HAP-1 (cell line): ENCODE results near the gene APOE.
A peak's percentile ranks its signal among the peaks of the same experiment; 100 is the strongest.

Experiments
- DNase-seq, 2 experiments: peaks; one replicate each; pipeline ENCODE4 v3.0.0-alpha.2; 2016 to 2020; ENCODE audit warnings: low spot score in 2 of 2
- H3K27me3 ChIP-seq: fragments of 250-450 bp; sonication (Bioruptor Pico); 2 replicates; pipeline ENCODE4 v1.5.1; 2020; ENCODE audit warnings: low read depth, mild to moderate bottlenecking, moderate library complexity
- H3K36me3 ChIP-seq: fragments of 250-450 bp; sonication (Bioruptor Pico); replicated peaks from 2 replicates; pipeline ENCODE4 v1.5.1; 2020; ENCODE audit warnings: mild to moderate bottlenecking
- H3K4me1 ChIP-seq: fragments of 250-450 bp; sonication (Bioruptor Pico); 2 replicates; pipeline ENCODE4 v1.5.1; 2020; ENCODE audit warnings: mild to moderate bottlenecking
- H3K4me3 ChIP-seq: fragments of 250-450 bp; sonication (Bioruptor Pico); 2 replicates; pipeline ENCODE4 v1.5.1; 2020; ENCODE audit warnings: mild to moderate bottlenecking, moderate library complexity
- H3K9me3 ChIP-seq: fragments of 250-450 bp; sonication (Bioruptor Pico); 2 replicates; pipeline ENCODE4 v1.5.1; 2020; ENCODE audit warnings: mild to moderate bottlenecking, moderate library complexity
- in situ Hi-C: fragments of 300-500 bp; cut with MboI; formaldehyde crosslinking; loops from 3 replicates; pipeline ENCODE4 v1.14.3; 2020; ENCODE audit warnings: low sequenced_read_pairs, inconsistent platforms, mixed read lengths

APOE gene

GRCh38 chr19:44891016-44891882 lies 14.3 kb upstream of the APOE start, which contains the start of gene TOMM40:
TOMM40 (plus strand) TSS chr19:44891254; CDS start chr19:44891416, 162 bp downstream.
- DNase-seq = peak; percentile 54 to 100
- H3K4me1 ChIP-seq = peaks cover 11% of the 10 kb centered on the region
- H3K27me3 ChIP-seq = no peaks in the 10 kb centered on the region
- in situ Hi-C loops = no loop called here
- no peaks in the 10 kb centered on the region for H3K9me3 ChIP-seq
- peaks cover 53% of the 10 kb centered on the region for H3K36me3 ChIP-seq
- peak within 1 kb of the TSS; percentile 81 for H3K4me3 ChIP-seq

GRCh38 chr19:44892932-44893331 lies 12.7 kb upstream of the APOE start:
- peak overlapping the region; percentile 81; the same call in 1 of the 2 replicates for H3K4me3 ChIP-seq
- in situ Hi-C loops = no loop called here
- H3K36me3 ChIP-seq = peaks cover 61% of the 10 kb centered on the region
- H3K4me1 ChIP-seq = peaks cover 11% of the 10 kb centered on the region
- no peaks in the 10 kb centered on the region for H3K27me3 ChIP-seq
- no peaks in the 10 kb centered on the region for H3K9me3 ChIP-seq
- no peak for DNase-seq

- no peak for DNase-seq
- Histone ChIP-seq H3K36me3 (peaks cover 64% of the 10 kb centered on the region), H3K4me3 (no peak overlapping the region), H3K27me3 (no peaks in the 10 kb centered on the region), H3K4me1 (peaks cover 11% of the 10 kb centered on the region), H3K9me3 (no peaks in the 10 kb centered on the region)
- in situ Hi-C loops = no loop called here
These were observed 12.1 kb upstream of the APOE start for GRCh38 chr19:44893332-44894051.

DNA sequence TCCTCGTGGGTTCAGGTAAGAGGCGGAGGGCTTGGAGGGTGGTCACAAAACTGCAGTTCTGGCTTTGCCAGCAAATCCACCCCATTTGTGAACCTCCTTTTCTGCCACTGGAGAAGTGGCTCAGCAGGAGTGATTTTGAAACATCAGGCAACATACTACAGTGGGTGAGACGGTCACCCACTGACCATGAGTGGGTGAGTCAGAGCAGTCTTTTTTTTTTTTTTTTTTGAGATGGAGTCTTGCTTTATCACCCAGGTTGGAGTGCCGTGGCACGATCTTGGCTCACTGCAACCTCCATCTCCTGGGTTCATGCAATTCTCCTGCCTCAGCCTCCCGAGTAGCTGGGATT lies 11.6 kb upstream of the APOE start:
- in situ Hi-C loops = no loop called here
- H3K9me3 ChIP-seq = no peaks in the 10 kb centered on the region
- no peaks in the 10 kb centered on the region for H3K27me3 ChIP-seq
- H3K4me1 ChIP-seq = peaks cover 11% of the 10 kb centered on the region
- H3K36me3 ChIP-seq = peaks cover 64% of the 10 kb centered on the region
- no peak overlapping the region for H3K4me3 ChIP-seq
- no peak for DNase-seq

GRCh38 chr19:44894946-44895345 lies 10.7 kb upstream of the APOE start:
- Histone ChIP-seq H3K36me3 (peaks cover 66% of the 10 kb centered on the region), H3K4me1 (peaks cover 6% of the 10 kb centered on the region), H3K27me3 (no peaks in the 10 kb centered on the region), H3K4me3 (no peak overlapping the region), H3K9me3 (no peaks in the 10 kb centered on the region)
- DNase-seq = no peak
- in situ Hi-C loops = no loop called here

DNA sequence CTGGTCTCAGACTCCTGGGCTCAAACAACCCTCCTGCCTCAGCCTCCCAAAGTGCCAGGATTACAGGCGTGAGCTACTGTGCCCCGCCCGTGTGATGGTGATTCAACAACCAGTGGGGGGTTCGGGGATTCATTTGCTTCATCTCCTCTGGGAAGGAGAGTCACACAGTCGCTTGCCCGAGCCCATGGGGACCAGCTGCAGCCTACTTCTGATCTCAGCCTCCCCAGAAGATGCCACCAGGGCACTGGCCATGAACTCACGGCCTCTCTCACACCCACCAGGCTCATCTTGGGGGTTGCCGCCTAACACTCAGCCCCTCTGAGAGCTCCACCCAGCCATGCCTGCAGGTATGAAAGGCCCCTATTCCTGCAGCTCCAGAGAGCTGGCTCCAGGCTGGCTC lies 7.8 kb upstream of the APOE start:
- no peak overlapping the region for H3K4me3 ChIP-seq
- H3K4me1 ChIP-seq = no peaks in the 10 kb centered on the region
- in situ Hi-C loops = no loop called here
- H3K9me3 ChIP-seq = no peaks in the 10 kb centered on the region
- no peaks in the 10 kb centered on the region for H3K27me3 ChIP-seq
- no peak for DNase-seq
- peaks cover 82% of the 10 kb centered on the region for H3K36me3 ChIP-seq

DNA sequence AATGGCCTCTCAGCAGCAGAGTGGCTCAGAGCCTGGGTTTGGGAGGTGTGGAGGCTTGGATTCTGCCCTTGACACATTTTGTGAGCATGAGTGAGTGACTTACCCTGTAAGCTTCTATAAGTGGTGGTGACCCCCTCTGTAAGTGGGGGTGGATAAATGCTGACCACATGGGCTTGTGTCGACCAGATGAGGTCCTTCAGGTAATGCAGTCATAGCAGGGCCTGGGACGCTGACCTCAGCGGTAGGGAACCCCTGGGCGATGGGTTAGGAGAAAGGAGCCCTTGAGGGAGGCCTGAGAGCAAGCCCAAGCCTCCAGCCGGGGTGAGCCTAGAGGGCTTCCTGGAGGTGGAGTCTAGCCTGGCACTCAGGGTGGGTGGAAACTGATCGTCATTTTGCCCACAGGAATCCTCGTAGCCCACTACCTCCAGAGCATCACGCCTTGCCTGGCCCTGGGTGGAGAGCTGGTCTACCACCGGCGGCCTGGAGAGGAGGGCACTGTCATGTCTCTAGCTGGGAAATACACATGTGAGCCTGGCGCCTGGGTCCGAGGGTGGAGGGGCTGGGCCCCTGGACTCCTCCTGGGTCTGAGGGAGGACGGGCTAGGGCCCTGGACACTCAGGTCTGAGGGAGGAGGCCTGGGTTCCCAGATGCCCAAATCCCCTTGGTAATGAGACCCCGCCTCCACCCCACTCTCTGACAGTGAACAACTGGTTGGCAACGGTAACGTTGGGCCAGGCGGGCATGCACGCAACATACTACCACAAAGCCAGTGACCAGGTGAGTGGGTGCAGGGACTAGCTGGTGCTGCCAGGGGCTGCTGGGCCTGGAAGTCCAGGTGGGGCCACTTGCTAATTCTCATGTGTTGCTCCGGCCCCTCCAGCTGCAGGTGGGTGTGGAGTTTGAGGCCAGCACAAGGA lies 5.0 kb upstream of the APOE start:
- Histone ChIP-seq H3K4me3 (no peak overlapping the region), H3K36me3 (peaks cover 67% of the 10 kb centered on the region), H3K9me3 (no peaks in the 10 kb centered on the region), H3K27me3 (no peaks in the 10 kb centered on the region), H3K4me1 (peaks cover 8% of the 10 kb centered on the region)
- DNase-seq = no peak
- in situ Hi-C loops = no loop called here

DNA sequence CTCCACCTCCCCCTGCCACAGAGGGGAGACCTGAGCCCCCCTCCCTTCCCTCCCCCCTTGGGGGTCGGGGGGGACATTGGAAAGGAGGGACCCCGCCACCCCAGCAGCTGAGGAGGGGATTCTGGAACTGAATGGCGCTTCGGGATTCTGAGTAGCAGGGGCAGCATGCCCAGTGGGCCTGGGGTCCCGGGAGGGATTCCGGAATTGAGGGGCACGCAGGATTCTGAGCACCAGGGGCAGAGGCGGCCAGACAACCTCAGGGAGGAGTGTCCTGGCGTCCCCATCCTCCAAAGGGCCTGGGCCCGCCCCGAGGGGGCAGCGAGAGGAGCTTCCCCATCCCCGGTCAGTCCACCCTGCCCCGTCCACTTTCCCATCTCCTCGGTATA lies 2.4 kb upstream of the APOE start:
- Histone ChIP-seq H3K9me3 (no peaks in the 10 kb centered on the region), H3K4me1 (peaks cover 13% of the 10 kb centered on the region), H3K27me3 (no peaks in the 10 kb centered on the region), H3K36me3 (peaks cover 44% of the 10 kb centered on the region), H3K4me3 (no peak overlapping the region)
- no peak for DNase-seq
- in situ Hi-C loops = no loop called here

- H3K36me3 ChIP-seq = peaks cover 44% of the 10 kb centered on the region
- DNase-seq = peak; percentile 20 to 85
- H3K27me3 ChIP-seq = no peaks in the 10 kb centered on the region
- H3K4me3 ChIP-seq = no peak overlapping the region
- no peaks in the 10 kb centered on the region for H3K9me3 ChIP-seq
- in situ Hi-C loops = no loop called here
- H3K4me1 ChIP-seq = peaks cover 13% of the 10 kb centered on the region
These were observed 1.8 kb upstream of the APOE start for GRCh38 chr19:44903602-44904425.

- DNase-seq = peak in 1 of 2 experiments; percentile 53
- Histone ChIP-seq H3K4me1 (peaks cover 13% of the 10 kb centered on the region), H3K4me3 (no peak overlapping the region), H3K36me3 (peaks cover 44% of the 10 kb centered on the region), H3K27me3 (no peaks in the 10 kb centered on the region), H3K9me3 (no peaks in the 10 kb centered on the region)
- in situ Hi-C loops = no loop called here
These were observed 1.1 kb upstream of the APOE start for GRCh38 chr19:44904426-44904994.

DNA sequence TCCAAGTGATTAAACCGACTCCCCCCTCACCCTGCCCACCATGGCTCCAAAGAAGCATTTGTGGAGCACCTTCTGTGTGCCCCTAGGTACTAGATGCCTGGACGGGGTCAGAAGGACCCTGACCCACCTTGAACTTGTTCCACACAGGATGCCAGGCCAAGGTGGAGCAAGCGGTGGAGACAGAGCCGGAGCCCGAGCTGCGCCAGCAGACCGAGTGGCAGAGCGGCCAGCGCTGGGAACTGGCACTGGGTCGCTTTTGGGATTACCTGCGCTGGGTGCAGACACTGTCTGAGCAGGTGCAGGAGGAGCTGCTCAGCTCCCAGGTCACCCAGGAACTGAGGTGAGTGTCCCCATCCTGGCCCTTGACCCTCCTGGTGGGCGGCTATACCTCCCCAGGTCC lies 2.0 kb downstream of the APOE start:
- Histone ChIP-seq H3K36me3 (peaks cover 15% of the 10 kb centered on the region), H3K27me3 (no peaks in the 10 kb centered on the region), H3K4me1 (peaks cover 13% of the 10 kb centered on the region), H3K9me3 (no peaks in the 10 kb centered on the region), H3K4me3 (no peak overlapping the region)
- in situ Hi-C loops = loop anchor here (5.0 kb wide), 1 partner anchor 40 kb away; the partner anchor contains the start of gene APOC2
- DNase-seq = no peak

GRCh38 chr19:44908074-44908835 lies 2.7 kb downstream of the APOE start:
- DNase-seq = no peak
- peaks cover 11% of the 10 kb centered on the region for H3K36me3 ChIP-seq
- H3K27me3 ChIP-seq = no peaks in the 10 kb centered on the region
- no peaks in the 10 kb centered on the region for H3K9me3 ChIP-seq
- in situ Hi-C loops = loop anchor here (5.0 kb wide), 1 partner anchor 39 kb away; the partner anchor contains the start of gene APOC2
- H3K4me3 ChIP-seq = no peak overlapping the region
- peaks cover 13% of the 10 kb centered on the region for H3K4me1 ChIP-seq
